Omental fat pad (tissue), 4 donors: ENCODE data around the gene C12orf60. TPM values are rescaled to one million over a fixed set of nuclear protein-coding genes. Genes with fewer than 3 reads are reported as not detected.

ENCODE experiments used
- ATAC-seq: fragments of 150-250 bp; one replicate; pipeline ENCODE4 v1.9.1; 2016; ENCODE audit warnings: mild to moderate bottlenecking, moderate library complexity; ENCODE audit not compliant: low FRiP score
- DNase-seq: peaks from one replicate; pipeline ENCODE4 v3.0.0-alpha.2; 2019; ENCODE audit warnings: low spot score
- total RNA-seq, 4 donors: library from RNA; depleted of rRNA; stranded (reverse); fragments of >200 nt; gene quantifications; one replicate each; pipeline ENCODE4 v1.1.0, GENCODE V29; 2016
- TF ChIP-seq, protein P1 (sequence below), 3 donors: fragments of 450-650 bp; IDR thresholded peaks; one replicate each; pipeline ENCODE4 v1.5.1; 2016 to 2017; ENCODE audit warnings: antibody characterized with exemption in 3 of 3, mild to moderate bottlenecking in 3 of 3, moderate library complexity in 2 of 3

Gene C12orf60
- total RNA-seq, 4 donors from 2014 or later = 0.36 to 1.6 (median 0.56) TPM; not detected in 1

DNA sequence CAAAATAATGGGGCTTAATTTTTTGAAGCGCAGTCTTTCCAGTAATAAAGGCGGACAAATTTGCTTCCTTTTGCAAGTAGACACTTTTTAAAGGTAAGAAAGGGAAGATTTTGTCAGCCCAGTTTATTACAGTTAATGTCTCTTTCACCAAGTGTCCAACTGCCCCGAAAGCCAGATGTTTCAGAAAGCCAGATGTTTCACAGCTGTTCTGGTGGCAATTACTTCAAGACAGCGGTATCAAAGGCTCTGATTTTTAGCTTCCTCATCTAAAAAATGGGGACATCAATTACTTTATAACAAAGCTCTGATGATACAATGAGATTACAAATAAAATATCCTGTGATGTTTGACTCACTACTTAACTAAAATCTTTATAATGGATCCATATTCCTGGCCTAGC, 1.2 kb upstream of the C12orf60 start:
- TF ChIP-seq, protein P1, sequence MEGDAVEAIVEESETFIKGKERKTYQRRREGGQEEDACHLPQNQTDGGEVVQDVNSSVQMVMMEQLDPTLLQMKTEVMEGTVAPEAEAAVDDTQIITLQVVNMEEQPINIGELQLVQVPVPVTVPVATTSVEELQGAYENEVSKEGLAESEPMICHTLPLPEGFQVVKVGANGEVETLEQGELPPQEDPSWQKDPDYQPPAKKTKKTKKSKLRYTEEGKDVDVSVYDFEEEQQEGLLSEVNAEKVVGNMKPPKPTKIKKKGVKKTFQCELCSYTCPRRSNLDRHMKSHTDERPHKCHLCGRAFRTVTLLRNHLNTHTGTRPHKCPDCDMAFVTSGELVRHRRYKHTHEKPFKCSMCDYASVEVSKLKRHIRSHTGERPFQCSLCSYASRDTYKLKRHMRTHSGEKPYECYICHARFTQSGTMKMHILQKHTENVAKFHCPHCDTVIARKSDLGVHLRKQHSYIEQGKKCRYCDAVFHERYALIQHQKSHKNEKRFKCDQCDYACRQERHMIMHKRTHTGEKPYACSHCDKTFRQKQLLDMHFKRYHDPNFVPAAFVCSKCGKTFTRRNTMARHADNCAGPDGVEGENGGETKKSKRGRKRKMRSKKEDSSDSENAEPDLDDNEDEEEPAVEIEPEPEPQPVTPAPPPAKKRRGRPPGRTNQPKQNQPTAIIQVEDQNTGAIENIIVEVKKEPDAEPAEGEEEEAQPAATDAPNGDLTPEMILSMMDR (IDR thresholded peaks at IDR 0.05) = no peak
- ATAC-seq (no peak), DNase-seq (no peak)

DNA sequence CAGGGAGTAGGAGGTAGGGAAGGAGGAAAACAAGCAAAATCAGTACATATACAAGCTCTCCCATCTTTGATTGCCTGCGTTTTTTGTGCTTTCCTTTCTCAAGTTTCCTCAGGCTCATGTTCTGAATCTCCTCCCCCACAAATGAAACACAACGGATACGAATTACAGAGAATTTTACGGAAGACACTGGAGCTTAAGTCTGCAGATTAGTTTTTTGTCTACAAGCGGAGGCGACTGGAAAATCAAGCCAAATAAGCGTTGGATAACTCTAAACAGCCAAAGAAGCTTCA, 804 bp upstream of the C12orf60 start:
- TF ChIP-seq, protein P1 (IDR thresholded peaks at IDR 0.05) = no peak
- ATAC-seq (no peak), DNase-seq (no peak)

DNA sequence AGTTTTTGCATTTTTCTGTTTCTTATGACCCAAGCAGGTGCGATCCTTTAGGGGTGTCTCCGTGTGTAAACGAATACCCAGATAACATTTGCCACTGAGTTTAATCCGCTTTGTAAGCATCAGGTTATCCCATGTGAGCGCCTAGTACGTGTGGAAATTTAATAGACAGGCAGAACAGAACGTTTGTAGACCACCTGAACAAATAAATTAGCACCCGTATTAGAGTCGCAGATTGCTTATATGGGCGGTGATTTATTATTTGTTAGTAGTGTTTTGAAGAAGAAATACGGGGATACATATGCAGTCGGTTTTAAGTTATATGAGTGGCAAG, 325 bp downstream of the C12orf60 start:
- ATAC-seq = peak; percentile 1
- no peak for DNase-seq
- TF ChIP-seq, protein P1 (IDR thresholded peaks at IDR 0.05) = no peak

DNA sequence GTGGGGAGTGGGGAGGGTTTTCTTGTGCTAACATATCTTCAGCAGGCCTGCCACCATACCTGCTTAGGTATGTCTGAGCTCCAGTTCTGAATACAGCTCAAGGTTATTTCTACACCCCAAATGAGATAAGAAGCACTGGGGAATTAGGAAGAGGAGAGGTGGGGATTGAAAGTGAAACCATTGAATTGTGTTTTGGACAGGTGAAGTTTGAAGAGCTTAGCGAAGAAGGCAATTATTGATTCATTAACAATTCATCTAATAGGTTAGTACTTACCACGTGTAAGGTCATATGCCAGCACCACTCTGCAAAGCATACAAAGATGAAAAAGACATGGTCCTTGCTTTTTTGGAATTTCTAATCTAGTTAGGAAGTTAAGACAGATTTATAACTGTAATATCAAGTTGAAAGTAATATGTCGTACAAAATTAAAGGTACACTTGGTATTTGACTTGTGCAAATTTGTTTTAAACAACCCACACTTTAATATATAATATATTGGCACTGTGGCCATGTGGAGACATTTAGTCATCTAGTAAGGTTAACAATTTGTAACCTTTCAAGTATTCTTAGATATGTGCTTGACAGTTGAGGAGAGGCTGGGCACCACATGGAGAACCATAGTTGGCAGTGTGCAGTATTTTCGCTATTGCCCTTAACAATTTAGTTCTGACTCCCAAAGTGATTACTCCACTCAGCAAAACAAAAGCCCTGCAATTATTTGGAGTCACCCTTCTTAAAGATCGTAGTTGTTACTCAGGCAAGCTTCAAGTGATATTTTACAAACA, 6.9 kb downstream of the C12orf60 start:
- TF ChIP-seq, protein P1 (IDR thresholded peaks at IDR 0.05) = no peak
- no peak for ATAC-seq

DNA sequence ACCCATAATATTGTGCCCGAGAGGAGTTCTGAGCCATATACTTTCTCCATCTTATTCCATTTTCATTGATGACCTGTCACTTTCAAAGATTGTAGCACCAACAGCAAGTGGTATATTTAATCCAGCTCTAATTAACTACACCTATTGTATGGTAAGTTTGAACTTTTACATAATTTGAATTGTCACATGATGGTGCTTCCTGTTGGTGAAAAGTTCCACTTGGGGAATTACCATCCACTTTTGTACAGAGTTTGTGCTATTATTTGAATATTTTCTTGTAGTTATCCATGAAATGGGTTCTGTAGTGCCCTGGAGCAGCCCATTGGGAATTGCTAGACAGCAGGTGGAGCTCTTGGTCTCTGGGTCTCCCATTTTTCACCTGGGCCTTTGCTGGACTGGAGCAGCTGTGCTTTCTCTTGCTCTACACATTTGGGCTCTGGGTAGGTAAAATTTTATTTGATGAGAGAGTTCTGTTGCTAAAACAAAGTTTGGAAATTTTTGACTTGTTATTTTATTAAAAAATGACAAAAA, 7.5 kb downstream of the C12orf60 start:
- TF ChIP-seq, protein P1 (IDR thresholded peaks at IDR 0.05) = no peak
- DNase-seq = no peak
- no peak for ATAC-seq

More for the DNA sequence above, 6.9 kb downstream of the C12orf60 start:
- no peak for DNase-seq

DNA sequence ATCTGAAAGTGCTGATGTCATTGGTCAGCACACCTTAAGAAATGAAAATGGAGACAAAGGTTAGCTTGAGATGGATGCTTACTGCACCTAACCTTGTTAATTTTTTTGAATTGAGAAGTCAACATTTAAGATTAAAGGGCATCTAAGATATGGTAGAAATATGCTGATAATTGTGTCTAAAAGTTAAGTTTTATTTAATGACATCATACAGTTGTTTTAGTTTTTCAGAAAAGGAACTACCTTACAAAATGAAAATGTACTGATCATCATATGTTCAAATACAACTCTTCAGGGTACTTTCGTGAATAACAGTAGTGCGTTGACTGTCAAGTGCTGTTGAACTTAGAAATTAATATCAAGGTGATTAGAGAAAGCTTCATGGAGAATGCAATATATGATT, 8.0 kb downstream of the C12orf60 start:
- ATAC-seq (no peak), DNase-seq (no peak)
- TF ChIP-seq, protein P1 (IDR thresholded peaks at IDR 0.05) = no peak

DNA sequence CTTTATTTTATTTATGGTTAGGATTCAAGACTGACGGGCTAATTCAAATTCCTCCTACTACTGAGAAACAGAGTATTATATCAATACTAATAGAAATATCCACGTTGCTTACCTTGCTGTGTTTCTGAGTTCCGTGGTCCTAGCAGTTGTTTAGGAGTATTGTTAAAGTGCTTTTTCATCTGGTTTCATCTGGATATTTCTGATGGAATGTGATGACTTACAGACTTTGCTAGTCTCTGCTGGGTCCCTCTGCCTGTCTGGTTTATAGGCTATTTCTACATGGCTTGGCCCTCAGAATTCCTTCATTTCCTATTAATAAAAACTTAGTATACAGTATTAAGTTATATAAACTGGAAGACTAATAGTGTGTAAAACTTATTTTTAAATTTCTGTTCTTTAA, 10.5 kb downstream of the C12orf60 start, which contains the start of gene SMCO3:
Gene SMCO3 (minus strand): TSS at position 169 of the 400 bp plus-strand sequence. CDS start 7,502 bp downstream, outside the sequence.
- ATAC-seq (no peak), DNase-seq (no peak)
- TF ChIP-seq, protein P1 (IDR thresholded peaks at IDR 0.05) = no peak
